Cardiac muscle cell (in vitro differentiated cells and primary cell): ENCODE results near the gene GBGT1. TPM values are rescaled to one million over a fixed set of nuclear protein-coding genes. Genes with fewer than 3 reads are reported as not detected.

Experiments
- DNase-seq, 2 donors: peaks; one replicate each; pipeline versions ENCODE4 v3.0.0 to v3.0.0-alpha.2; 2010 to 2017; ENCODE audit warnings: low read depth in 1 of 2, low spot score in 1 of 2
- H3K27ac ChIP-seq: fragments of 200-600 bp; sonication (generic); 2 replicates; pipeline ENCODE4 v1.5.1; 2016
- H3K27me3 ChIP-seq: fragments of 200-600 bp; sonication (generic); 2 replicates; pipeline ENCODE4 v1.6.0; 2016; ENCODE audit warnings: control low read depth
- H3K36me3 ChIP-seq: fragments of 200-600 bp; sonication (generic); 2 replicates; pipeline ENCODE4 v1.5.1; 2016; ENCODE audit warnings: control low read depth
- H3K4me1 ChIP-seq: fragments of 200-600 bp; sonication (generic); 2 replicates; pipeline ENCODE4 v1.8.1; 2017; ENCODE audit warnings: low read depth, mild to moderate bottlenecking, mixed run types
- H3K4me3 ChIP-seq: fragments of 200-600 bp; sonication (generic); 2 replicates; pipeline ENCODE4 v1.5.1; 2016; ENCODE audit warnings: mild to moderate bottlenecking
- H3K9me3 ChIP-seq: fragments of 200-600 bp; sonication (generic); 2 replicates; pipeline ENCODE4 v1.5.1; 2017; ENCODE audit warnings: low read depth, mild to moderate bottlenecking, control low read depth
- polyA plus RNA-seq: library from polyadenylated mRNA; unstranded; fragments of >200 nt; fragmentation: Nextera tagmentation; extraction: Ambion mirVana; gene quantifications from 2 replicates; pipeline ENCODE4 v1.2.1, GENCODE V29; 2016
- total RNA-seq: library from RNA; depleted of rRNA; stranded (reverse); fragments of >200 nt; gene quantifications from 2 replicates; pipeline ENCODE4 v1.2.3, GENCODE V29; 2016
- TF ChIP-seq, protein P1 (sequence below): IDR thresholded peaks from 2 replicates; pipeline ENCODE4 v1.5.1; 2012; ENCODE audit warnings: low read depth, mild to moderate bottlenecking, low read length

The GBGT1 gene
- total and polyA plus RNA-seq, 2 experiments from 2014 or later, result 0.87 to 11.9 TPM

- H3K36me3 ChIP-seq, result peaks cover 28% of the 10 kb centered on the region
- no peaks in the 10 kb centered on the region for H3K27me3 ChIP-seq
- H3K4me1 ChIP-seq, result no peaks in the 10 kb centered on the region
- no peak overlapping the region for H3K4me3 ChIP-seq
- TF ChIP-seq, protein P1, sequence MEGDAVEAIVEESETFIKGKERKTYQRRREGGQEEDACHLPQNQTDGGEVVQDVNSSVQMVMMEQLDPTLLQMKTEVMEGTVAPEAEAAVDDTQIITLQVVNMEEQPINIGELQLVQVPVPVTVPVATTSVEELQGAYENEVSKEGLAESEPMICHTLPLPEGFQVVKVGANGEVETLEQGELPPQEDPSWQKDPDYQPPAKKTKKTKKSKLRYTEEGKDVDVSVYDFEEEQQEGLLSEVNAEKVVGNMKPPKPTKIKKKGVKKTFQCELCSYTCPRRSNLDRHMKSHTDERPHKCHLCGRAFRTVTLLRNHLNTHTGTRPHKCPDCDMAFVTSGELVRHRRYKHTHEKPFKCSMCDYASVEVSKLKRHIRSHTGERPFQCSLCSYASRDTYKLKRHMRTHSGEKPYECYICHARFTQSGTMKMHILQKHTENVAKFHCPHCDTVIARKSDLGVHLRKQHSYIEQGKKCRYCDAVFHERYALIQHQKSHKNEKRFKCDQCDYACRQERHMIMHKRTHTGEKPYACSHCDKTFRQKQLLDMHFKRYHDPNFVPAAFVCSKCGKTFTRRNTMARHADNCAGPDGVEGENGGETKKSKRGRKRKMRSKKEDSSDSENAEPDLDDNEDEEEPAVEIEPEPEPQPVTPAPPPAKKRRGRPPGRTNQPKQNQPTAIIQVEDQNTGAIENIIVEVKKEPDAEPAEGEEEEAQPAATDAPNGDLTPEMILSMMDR, result no peak
- no peak for DNase-seq
- H3K9me3 ChIP-seq, result no peaks in the 10 kb centered on the region
- no peak overlapping the region for H3K27ac ChIP-seq
Observed at GRCh38 chr9:133107245-133107722, 56.4 kb downstream of the GBGT1 start.

GRCh38 chr9:133106511-133107244 lies 57.0 kb downstream of the GBGT1 start:
- Histone ChIP-seq H3K36me3 (peaks cover 34% of the 10 kb centered on the region), H3K4me1 (no peaks in the 10 kb centered on the region), H3K9me3 (no peaks in the 10 kb centered on the region), H3K27me3 (no peaks in the 10 kb centered on the region), H3K27ac (no peak overlapping the region), H3K4me3 (no peak overlapping the region)
- TF ChIP-seq, protein P1, result no peak
- no peak for DNase-seq

GRCh38 chr9:133105461-133105770 lies 58.3 kb downstream of the GBGT1 start:
- Histone ChIP-seq H3K9me3 (no peaks in the 10 kb centered on the region), H3K27ac (no peak overlapping the region), H3K27me3 (no peaks in the 10 kb centered on the region), H3K4me1 (no peaks in the 10 kb centered on the region), H3K4me3 (no peak overlapping the region), H3K36me3 (peaks cover 43% of the 10 kb centered on the region)
- DNase-seq, result no peak
- TF ChIP-seq, protein P1, result no peak

DNA sequence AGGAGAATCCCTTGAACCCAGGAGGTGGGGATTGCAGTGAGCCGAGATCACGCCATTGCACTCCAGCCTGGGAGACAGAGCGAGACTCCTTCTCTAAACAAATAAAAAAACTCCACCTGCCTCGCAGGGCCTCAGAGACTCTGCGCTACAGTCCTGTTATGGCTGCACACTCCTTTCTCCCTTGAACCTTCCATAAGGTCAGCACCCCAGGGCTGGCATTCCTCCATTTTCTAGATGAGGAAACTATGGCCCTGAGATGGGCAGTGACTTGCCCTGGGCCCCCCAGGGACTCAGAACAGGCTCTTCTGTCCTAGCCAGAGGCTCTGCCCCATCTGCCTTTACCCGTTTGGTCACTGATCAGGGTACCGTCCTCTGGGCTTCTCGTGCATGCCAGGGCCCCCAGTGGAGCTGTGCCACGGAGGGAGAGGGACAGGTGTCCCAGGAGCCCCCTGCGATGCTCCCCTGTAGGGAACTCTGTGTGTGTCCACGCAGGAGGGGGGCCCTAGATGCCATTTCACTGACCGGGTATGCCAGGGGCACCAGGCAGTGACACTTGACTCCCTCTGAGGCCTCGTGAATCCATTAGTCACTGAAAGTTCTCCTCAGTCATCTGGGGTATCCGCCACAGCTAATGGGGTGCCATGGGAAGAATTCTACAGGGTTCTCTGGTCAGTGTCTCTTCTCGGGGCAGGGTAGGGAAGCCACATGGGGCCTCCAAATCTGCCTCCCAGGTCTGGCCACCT lies 58.8 kb downstream of the GBGT1 start:
- DNase-seq, result no peak
- Histone ChIP-seq H3K36me3 (peaks cover 43% of the 10 kb centered on the region), H3K27ac (no peak overlapping the region), H3K4me1 (no peaks in the 10 kb centered on the region), H3K9me3 (no peaks in the 10 kb centered on the region), H3K27me3 (no peaks in the 10 kb centered on the region), H3K4me3 (no peak overlapping the region)
- TF ChIP-seq, protein P1, result no peak

GRCh38 chr9:133103987-133104505 lies 59.7 kb downstream of the GBGT1 start:
- H3K27ac ChIP-seq, result no peak overlapping the region
- DNase-seq, result no peak
- no peak overlapping the region for H3K4me3 ChIP-seq
- no peaks in the 10 kb centered on the region for H3K4me1 ChIP-seq
- TF ChIP-seq, protein P1, result no peak
- no peaks in the 10 kb centered on the region for H3K27me3 ChIP-seq
- peaks cover 43% of the 10 kb centered on the region for H3K36me3 ChIP-seq
- no peaks in the 10 kb centered on the region for H3K9me3 ChIP-seq
